Activated CD8-positive, alpha-beta memory T cell treated with anti-CD3 and anti-CD28 coated beads for 24 hours (primary cell): ENCODE results near the gene MICU1.
"Not testable (repeated sequence)": the region's sequence is repeated elsewhere in the genome, so short reads cannot be mapped to it uniquely, and the experiment has no call there.

Source experiments
- DNase-seq: peaks from one replicate; pipeline ENCODE4 v3.0.0-alpha.2; 2020

MICU1 gene

DNA sequence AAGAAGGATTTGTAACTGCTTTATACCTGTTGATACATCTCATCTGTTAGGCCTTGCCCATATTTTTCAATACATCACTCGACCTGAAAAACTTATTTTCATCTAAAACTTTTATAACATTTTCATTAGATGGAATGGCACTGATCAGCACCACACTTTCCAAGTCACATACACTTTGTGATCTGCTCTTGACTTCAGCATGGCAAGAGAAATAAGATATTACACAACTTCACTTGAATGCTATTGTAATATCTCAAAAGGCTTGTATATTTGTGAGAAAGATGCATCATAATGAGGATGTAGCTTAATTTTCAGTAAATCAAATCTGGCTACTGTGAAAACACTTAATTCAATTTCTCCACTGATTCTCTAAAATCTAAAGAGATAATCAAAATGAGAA, 126.2 kb downstream of the MICU1 start:
- DNase-seq: no peak

DNA sequence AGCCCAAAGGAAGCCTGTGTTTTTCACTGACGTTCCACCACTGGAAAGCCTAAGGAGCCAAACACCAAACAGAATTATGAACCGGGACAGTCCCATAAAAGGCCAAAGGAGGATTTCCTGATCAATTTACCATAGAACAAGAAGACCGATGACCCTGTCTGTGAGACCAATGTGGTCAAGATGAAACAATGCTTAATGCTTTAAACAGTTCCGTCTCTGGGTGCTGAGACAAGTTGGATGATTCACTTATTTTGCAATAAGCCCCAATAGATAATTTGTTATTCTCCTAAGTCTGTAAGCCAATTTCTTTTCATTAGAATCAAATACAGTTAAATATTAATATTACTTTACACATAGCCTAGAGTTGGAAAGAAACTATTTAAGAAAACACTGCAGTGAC, 134.9 kb downstream of the MICU1 start:
- DNase-seq: no peak

DNA sequence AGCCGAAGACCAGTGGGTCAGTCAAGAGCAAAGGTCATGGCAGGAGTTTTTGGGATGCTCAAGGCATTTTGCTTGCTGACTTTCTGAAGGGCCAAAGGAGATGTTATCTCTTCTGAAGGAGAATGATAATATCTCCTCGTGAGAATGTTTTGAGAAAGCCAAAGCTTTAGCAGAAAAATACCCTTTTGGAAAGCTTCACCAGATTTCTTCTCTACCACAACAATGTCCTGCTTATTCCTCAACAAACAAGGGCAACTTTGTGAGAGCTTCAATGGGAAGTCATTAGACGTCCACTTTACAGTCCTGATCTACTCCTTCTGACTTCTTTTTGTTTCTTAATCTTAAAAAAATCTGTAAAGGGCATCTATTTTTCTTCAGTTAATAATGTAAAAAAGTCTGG, 138.4 kb downstream of the MICU1 start:
- no peak for DNase-seq

DNA sequence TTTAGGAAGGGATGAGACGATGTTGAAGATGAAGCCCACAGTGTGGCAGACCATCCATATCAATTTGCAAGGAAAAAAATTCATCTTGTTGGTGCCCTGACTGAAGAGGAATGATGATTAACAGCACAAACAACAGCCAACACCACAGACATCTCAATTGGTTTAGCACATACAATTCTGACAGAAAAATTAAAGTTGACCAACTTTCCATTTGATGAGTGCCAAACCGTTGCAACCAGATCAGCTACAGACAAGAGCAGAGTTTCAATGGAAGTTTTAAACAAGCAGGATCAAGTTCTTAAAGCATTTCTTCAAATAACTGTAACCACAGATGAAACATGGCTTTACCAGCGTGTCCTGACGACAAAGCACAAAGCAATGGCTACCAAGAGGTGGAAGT, 138.8 kb downstream of the MICU1 start:
- no peak for DNase-seq

DNA sequence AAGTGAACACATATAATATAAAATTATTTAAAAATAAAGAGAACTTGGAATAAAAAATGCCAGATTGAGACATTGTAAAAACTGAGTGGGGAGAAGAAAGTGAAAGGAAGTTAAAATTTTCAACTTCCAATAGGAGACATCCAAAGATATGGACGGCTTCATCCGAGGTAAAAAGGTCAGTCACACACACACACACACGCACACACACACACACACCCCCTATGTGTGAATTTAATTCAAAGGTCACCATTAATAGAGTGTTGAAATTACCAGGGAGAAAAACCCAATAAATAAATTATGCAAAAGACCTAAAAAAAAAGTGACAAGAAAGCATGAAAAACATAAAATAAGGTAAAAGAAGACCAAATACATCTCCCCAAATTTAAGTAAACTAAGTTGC, 140.2 kb downstream of the MICU1 start:
- no peak for DNase-seq

DNA sequence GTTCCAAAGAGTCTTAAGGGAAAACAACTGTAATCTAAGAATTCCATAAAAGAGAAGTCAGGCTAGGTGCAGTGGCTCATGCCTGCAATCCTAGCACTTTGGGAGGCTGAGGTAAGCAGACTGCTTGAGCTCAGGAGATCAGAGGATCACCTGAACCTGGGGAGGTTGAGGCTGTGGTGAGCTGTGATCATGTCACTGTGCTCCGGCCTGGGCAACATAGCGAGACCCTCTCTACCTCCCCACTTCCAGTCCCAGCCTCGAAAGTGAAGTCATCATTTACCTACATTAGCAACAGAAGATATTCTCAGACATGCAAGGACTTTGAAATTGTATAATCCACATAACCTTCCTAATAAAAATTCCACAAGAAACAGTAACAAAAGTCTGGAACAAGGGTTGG, 141.4 kb downstream of the MICU1 start:
- no peak for DNase-seq

DNA sequence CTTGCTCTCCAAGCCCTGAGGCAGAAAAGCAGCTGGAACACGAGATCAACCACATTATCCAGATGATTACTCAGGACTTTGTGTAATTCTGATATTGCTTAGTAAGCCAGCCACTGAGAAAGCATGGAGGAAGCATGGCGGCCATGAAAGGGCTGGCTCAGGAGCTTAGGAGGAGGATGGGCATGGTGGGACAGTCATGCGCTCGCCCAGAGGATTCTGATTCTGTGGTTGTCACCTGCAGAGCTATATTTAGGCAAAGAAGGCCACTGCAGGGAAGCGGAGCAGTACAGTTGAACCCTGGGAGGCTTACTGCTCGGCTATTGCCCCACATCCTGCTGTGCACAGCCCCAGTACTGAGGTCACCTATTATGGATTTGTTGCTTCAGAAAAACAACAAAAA, 142.4 kb downstream of the MICU1 start:
- no peak for DNase-seq

DNA sequence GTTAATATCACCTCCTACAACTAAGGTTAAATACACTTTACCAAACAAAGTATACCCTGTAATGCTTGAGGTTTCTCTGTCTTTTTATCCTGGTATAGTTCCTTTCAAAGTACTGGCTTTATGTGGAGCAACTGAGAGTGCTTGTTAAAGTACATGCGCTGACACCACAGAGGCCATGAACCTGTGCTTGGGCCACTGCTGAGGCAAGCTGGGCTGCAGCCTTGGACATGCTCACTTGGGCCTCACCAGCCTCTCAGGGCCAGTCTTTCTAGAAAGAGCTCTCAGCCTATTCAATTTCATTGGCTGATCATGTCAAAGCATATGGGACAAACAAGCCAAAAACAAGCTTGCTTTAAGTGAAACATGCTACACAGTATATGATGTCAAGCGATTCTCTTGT, 145.0 kb downstream of the MICU1 start:
- DNase-seq: no peak

DNA sequence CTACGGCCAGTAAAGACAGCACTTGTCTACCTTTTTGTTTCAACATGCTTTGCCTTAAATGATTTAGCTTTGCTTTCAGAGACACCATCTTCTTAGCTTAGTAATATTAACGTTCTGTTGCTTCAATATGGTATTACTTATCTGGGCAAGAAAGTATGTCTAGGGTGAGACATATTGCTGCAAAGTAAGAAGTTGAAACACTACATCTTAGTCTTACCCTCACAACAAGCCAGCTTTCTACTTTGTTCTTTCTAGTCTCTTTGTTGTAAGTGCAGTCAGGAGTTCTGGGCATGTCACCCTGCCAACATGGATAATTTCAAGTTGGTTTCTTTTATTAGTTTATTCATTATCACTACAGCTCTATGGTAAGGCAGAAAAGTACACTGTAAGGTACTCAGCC, 148.4 kb downstream of the MICU1 start:
- DNase-seq: no peak

DNA sequence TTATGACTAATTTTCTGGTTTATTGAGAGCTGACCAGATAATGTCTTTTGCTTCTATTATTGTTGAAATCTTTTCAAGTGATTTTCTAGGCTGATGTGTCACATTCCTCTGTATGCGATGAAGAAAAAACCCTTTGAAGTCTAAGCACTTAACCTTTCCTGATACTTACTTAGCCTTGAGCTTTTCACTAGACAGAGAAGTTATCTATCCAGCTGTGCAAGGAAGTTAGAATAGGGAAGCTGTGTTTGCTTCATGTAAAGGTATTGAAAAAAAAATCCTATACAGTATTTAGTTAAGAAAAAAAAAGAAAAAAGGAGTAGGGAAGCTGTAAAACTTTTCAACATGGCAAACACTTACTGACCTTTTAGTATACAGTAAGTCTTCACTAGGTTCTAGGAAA, 153.6 kb downstream of the MICU1 start:
- no peak for DNase-seq

DNA sequence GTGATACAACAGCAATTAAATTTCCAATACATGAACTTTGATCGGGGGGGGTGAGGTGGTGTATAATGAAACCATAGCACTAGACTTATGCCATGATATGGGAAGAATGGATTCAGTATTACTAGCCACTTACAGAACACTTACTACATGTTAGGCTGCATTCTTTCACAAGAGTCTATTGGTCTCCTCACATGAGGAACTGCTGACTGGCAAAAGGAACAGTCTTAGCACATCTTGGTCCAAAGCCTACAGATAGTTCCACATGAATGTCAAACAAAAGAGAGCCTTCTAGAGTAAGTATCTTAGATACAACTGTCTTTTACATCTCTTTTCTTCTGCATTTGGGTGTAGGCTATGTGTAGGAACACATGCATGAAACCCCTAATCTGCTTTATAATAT, 155.2 kb downstream of the MICU1 start:
- no peak for DNase-seq

DNA sequence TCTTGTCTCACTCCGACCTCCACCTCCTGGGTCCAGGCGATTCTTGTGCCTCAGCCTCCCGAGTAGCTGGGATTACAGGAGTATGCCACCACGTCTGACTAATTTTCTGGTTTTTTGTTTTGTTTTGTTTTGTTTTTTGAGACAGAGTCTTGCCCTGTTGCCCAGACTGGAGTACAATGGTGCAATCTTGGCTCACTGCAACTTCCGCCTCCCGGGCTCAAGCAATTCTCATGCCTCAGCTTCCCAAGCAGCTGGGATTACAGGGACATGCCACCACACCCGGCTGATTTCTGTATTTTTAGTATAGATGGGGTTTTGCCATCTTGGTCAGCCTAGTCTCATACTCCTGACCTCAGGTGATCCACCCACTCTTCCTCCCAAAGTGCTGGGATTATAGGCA, 158.8 kb downstream of the MICU1 start:
- not testable (repeated sequence) for DNase-seq

DNA sequence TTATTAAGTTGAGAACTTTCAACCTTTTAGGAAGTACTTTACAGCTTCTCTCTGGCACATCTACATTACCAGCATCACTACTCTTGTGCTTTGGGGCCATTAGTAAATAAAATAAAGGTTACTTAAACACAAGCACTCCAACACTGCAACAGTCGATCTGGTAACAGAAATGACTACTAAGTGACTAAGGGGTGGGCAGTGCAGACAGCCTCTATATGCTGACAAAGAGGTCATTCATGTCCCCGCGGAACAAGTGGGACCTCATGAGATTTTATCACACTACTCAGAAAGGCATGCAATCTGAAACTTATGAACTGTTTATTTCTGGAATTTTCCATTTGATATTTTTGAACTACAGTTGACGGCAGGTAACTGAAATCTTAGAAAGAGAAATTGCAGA, 159.9 kb downstream of the MICU1 start:
- DNase-seq: no peak

DNA sequence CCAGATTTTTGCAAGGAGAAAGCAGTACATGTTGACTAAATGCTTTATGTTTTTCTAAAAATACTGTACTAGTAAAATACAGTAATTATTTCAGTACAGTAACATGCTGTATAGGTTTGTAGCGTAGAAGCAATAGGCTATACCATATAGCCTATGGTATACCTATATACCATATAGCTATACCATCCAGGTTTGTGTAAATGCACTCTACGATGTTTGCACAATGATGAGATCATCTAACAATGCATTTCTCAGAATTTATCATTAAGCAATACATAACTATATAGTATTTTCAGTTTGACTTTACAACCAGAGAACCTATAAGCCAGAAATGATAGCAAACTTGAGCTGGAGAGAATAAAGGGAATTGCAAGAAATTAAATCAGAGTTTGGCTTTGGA, 161.4 kb downstream of the MICU1 start:
- no peak for DNase-seq

DNA sequence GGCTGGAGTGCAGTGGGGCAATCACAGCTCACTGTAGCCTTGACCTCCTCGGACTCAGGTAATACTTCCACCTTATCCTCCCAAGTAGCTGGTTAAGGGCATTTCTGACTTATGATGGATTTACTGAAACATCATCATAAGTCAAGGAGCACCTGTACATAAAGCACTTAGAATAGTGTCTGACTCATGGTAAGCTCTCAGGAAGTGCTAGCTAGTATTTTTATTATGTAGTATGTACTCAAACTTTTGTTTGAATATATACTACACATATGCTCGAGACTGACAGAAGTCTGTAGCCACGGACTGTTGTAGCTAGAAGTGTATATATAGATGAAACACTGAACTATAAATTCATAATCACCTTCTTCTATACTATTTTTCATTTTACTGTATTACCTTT, 163.6 kb downstream of the MICU1 start:
- DNase-seq: no peak

DNA sequence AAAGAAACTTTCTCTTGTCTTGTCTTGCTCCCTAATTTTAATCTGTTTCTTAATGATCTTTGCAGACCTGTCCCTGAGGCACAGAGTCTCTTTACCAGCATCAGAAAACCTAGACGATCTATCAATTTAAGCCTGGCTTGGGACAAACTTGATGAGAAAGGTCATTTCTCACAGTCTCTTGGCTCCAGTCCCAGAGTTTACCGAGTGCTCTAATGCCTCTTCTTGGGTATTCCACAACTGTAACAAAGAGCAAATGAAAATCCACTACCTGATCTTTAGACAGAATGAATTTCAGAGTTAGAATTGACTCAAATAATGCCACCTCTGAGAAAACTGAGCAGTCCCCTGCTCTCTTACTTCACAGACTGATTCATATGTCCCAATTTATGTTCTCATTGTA, 164.8 kb downstream of the MICU1 start:
- DNase-seq: no peak

DNA sequence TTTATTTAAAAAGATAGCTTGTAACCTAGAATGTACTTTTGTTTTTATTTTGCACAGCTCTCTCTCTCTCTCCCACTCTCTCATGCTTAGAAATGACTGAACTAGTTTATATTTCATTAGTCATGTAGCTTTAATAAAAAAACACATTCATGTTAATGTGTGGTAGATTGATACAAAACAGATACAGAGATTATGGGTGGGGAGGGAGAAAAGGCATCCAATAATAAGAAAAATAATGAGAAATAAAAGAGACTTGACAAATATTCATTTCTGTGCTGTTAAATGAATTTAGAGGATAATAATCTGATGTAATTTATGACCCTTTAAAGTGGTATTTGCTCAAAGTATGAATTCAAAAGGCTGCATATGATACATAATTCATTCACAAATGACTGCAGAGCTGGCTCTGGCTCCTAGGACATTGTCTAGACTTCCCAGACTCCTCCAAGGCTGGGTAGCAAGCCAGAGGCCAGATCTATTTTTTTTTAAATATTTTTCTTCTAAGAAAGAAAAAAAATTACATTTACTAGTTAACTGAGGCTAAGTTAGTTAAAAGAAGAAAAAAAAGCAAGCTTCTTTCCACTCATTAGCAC, 165.5 kb downstream of the MICU1 start:
- DNase-seq: no peak

DNA sequence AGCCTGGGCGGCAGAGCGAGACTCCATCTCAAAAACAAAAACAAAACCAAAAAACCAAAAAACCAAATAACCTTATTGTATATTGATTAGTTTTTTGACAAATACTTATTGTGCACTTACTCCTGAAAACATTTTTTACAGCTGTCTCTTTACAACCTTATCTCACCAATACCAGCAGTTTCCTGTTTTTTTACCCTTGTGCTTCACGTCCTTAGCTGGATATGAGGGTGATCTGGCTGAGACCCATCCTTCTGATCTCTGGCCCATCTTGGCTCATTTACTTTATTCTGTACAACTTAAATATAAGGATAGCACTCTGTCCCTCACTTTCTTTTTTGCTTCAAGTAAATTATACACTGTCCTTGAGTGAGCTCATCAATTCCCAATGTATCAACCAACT, 166.6 kb downstream of the MICU1 start:
- no peak for DNase-seq

DNA sequence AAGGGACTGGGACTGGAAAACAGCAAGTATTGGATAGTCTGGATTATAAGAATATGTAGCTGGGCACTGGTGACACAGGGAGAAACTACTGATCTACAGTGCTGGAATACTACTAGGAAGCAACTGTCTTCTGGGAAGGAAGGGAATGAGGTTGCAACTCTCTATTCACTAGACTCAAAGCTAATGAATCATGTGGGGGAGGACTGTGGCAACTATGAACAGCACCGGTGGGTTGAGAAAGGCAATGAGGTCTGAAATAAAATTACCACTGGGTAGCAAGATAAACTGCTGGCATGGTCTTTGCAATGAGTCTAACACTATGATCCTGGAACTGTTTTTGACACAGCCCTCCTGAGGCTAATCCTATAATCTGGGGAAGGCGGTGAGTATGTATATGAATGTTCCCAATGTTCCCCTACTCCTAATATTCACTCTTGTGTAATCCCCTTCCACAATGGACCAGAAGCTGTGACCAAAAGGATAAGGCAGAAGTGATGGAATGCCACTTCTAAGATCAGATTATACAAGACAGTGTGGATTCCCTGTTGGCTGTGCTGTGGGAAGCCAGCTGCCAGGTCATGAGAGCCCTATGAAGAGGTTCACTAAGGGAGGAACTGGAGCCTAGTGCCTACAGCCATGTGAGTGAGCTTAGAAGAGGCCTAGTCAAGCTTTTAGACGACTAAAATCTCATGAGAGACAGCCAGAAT, 169.8 kb downstream of the MICU1 start:
- DNase-seq: no peak

DNA sequence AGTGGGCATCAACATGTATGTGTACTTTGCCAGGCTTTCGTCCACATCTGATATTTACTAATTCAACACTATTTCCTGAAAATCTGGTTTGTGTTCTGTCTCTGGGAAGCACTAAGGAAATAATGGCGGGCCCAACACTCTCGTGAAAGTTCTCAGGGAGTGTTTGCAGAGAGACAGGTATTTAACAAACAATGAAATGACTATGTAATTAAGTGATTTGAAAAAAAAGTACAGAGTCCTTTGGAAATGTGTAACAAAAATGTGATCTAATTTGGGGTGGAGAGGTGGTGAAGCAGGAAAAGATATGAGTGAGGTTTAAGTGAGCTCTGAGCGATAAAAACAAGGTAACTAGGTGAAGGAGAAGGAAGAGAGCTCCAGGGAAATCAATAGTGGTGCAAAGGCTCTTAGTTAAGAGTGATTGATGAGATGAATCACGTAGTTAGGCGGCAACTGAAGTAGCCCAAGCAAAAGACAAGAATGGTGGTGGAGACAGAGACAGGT, 175.9 kb downstream of the MICU1 start:
- DNase-seq: no peak

DNA sequence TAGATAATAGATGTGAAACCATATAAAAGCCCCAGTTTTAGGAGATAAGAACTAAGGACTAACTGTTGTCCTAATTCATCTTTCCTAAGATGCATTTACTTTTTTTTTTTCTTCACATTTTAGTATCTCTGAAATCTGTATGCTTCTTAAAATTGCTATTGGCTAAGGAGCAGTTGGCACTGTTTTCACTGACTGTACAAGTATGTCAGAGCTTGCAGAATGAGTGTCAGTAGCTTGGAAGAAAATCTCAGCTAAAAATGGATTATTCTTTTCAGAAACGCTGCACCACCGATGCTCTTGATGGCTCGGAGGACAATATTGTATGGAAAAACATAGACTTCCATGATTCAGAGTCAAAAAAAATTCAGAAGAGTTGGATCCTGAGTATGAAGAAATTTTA, 180.0 kb downstream of the MICU1 start:
- no peak for DNase-seq

DNA sequence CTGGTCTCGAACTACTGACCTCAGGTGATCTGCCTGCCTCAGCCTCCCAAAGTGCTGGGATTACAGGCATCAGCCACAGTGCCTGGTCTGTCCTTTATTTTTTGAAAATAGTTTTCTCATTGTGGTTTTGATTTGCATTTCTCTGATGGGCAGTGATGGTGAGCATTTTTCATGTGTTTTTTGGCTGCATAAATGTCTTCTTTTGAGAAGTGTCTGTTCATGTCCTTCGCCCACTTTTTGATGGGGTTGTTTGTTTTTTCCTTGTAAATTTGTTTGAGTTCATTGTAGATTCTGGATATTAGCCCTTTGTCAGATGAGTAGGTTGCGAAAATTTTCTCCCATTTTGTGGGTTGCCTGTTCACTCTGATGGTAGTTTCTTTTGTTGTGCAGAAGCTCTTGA, 182.9 kb downstream of the MICU1 start:
- not testable (repeated sequence) for DNase-seq

DNA sequence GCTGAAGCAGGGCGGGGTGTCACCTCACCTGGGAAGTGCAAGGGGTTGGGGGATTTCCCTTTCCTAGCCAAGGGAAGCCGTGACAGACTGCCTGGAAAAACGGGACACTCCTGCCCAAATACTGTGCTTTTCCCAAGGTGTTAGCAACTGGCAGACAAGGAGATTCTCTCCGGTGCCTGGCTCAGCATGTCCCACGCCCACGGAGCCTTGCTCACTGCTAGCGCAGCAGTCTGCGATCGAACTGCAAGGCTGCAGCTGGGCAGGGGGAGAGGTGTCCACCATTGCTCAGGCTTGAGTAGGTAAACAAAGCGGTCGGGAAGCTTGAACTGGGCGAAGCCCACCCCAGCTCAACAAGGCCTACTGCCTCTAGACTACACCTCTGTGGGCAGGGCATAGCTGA, 190.3 kb downstream of the MICU1 start:
- no peak for DNase-seq

DNA sequence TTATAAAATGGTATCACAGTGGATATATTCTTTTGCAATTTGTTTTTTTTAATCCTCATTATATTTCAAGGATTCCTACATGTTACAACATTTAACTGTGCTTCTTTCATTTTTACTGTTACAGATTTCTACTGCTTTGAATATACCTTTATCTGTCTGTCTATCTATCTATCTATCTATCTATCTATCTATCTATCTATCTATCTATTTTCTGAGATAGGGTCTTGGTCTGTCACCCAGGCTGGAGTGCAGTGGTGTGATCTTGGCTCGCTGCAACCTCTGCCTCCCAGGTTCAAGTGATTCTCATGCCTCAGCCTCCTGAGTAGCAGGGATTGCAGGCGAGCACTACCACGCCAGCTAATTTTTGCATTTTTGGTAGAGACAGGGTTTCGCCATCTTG, 194.9 kb downstream of the MICU1 start:
- DNase-seq: not testable (repeated sequence)

DNA sequence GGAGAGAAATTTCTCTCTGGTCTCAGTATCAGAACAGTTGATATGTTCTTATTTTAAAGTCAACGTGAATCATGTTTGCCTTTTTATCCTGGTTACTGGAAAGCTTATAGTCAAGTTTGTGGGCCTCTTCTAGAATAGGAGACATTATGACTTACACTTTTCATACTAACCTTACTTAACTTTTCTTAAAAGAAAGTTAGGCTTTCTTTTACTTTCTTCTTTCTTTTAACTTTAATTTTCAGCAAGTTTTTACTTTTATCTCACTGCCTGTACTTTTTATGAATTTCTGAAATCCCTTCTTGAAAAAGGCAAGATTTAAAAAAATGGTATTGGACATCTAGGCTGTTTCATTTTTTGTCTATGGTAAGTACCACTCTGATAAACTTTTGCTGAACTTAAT, 195.9 kb downstream of the MICU1 start:
- no peak for DNase-seq
